HG02678 (cell line): ENCODE results near the gene TPRG1L.
"Not testable (repeated sequence)": the region's sequence is repeated elsewhere in the genome, so short reads cannot be mapped to it uniquely, and the experiment has no call there.

ENCODE experiments used
- ATAC-seq: cut with Tn5 transposase; IDR thresholded peaks from one replicate; pipeline ENCODE4 v1.9.1; 2021; ENCODE audit warnings: mild to moderate bottlenecking, moderate library complexity; ENCODE audit not compliant: unreplicated experiment

Gene TPRG1L

DNA sequence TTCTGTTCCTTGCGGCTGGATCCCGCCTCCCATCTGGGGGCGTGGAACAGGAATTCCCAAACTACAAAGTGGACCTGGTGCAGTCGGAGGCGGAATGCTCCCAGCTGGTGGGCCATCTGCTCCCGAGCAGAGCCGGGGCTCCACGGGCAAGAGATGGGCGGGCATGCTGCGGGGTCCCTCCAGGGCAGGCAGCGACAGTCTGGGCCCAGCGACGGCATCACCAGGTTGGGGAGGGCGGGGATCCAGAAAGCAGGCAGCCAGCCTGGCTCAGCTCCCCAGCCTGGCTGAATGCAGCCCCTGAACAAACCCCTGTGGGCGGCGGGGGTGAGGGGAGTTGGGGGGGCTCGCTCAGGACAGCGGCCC, 17.1 kb upstream of the TPRG1L start:
- ATAC-seq, result no peak

DNA sequence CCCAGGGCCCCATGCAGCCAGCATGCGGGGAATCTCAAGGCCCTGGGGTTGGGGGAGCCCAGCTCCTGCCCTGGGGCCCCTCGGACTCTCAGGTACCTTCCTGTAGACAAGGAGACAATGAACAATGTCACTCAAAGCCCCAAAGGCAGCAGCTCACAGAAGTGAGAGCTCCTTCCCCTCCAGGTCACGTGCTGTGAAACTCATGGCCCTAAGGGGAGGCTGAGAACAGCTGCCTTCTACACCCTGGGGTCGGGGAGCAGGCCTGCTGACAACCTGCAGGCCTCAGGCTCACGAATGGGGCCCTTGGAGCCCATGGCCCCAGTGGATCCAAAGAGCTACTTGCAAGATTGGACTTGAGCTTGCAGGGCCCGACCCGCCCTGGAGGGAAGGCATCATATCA, 16.7 kb upstream of the TPRG1L start:
- no peak for ATAC-seq

DNA sequence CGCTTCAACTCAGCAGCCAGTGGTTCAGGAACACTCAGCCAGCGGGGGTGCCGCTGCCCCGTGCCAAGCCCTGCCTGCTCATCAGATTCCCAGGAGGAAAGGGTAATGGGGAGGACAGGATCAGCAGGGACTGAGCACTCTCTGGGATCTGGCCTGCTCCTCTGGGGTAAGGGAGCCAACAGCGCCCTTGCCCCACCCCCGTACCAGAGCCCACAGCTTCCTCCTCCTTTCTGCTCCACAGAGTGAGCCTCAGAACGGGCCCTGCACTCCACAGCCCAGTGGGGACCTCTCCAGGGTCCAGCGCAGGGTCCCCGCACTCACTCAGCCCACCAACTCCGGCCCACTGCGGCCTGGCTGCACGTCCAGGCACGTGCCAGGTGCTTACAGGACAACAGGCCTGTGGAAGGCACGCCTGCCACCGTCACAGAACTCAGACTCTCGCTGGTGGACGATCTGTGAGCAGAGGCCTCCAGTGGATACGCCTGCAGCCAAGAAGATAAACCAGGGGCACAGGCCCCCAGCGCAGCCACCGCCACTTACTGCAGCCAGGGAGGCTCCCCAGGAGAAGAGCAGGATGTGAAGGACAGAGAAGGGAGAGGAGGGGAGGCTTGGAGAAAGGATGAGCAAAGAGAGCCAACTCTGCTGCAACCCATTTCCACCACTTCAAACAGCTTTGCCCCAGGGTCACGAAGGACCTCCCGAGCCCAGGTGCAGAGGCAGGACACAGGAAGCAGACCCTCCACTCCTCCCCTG, 15.6 kb upstream of the TPRG1L start:
- ATAC-seq, result no peak

DNA sequence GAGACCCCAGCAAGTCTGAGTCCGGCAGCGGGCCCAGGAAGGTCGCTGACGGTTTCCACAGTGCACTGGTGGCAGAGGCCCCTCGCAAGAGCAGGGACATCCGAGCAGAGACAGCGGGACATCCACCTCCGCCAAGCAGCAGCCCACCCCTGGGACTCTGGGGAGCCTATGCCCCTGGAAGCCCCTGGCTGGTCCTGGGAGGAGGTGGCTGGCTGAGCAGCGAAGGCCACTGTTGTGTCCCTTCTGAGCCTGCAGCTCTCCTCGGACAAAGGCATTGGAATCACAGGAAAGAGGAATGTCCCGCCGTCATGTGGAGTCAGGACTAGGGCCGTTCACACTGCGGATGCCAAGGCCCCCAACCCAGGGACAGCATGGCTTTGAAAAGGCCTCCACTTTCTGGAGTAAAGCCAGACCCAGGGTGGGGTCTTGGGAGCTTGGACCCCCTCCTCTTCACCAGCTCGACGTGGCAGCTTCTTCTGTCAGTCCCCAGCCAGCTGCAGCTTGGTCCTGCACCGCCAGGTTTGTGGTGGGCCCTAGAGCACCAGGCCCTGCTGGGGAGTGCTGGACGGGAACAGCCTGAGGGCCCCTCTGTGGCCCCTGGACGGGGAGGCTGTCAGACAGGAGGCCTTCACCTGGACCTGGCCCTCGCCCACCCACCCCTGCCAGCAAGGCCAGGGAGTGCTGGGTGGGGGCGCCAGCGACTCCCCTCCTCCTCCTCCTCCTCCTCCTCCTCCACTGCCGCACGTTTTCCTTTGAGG, 14.9 kb upstream of the TPRG1L start:
- ATAC-seq, result no peak

DNA sequence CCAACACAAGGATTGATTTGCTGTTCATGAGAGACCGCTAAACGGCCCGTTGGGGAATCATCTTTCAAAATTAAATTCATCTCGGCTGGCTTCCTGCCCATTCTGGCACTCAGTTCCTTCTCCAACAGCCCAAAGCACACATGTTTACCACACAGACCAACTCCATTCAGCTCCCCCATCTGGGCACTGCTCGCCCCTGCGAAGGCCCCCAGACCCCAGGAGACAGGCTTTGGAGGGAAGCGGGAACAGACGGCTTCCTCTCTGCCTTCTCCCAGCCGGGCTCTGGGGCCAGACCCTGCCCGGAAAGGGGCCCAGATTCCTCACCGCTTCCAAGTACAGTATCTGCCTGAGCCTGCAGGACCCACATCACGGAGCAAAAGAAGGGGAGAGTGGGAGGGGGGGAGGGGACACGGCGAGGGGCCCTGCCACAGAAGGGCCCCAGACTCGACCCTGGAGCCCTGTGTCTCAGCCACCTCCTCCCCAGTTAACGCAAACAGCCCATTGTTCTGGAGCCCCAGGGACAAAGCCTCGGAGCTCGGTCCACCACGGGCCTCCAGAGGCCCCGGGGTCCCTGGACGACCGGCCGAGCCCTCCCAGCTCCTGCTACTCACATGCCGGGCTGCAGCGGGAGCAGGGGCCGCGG, 14.2 kb upstream of the TPRG1L start:
- ATAC-seq, result no peak

DNA sequence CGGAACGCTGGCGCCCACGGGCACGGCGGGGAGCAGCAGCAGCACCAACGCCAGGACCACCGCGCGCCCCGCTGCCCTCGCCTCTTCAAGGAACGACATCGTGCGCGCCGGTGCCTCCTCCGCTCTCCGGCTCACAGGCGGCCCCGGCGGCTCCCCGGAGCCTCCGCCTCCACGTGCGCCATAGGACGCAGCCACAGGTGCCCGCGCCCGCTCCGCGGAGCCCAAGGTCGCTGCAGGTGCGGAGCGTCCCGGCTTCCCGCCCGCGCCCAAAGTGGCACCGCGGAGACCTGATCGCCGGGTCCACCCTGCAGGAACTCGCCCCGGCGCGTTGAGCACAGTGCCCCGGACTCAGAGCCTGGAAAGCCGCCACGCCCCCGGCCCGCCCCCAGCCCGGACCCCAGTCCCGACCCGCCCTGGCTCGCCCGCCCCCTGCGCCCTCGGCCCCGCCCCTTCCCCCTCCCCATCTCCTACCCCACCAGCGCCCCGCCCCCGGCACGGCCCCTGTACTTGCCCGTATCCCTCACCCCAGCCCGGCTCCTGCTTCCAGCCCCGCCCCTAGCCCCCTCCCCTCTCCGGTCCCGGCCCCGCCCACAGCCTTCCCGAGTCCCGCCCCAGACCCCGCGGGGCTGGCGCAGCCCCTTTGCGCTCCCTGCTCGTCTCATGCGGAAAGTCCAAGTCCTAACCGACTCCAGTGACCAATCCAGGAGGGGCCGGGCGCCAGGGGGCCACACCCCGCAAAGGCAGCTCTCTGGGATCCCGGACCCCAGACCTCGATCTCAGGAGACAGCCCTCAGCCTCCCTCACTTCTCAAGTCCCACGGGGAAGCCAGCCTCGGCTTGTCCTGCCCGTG, 13.4 kb upstream of the TPRG1L start, which contains the start of gene MEGF6:
MEGF6 (minus strand) TSS at position 339 of the 850 bp plus-strand sequence; CDS start at position 99, 240 bp downstream.
- ATAC-seq, result no peak

DNA sequence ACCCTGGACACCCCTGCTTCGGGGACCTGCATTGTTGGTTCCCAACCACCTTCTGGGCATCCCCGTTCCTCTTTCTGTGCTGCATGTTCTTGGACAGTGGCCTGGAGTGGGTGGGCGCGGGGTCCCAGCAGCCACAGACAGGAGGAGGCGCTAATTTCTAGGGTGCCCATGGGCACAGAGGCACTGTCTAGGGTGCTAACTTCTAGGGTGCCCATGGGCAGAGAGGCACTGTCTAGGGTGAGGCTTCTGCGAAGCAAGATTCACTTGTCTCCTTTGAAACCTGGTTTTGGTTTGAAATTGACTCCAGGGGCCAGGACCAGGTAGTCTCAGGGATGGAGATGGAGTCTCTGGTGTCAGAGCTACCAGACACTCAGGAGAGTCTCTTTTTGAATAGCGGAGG, 12.7 kb upstream of the TPRG1L start:
- ATAC-seq, result no peak

DNA sequence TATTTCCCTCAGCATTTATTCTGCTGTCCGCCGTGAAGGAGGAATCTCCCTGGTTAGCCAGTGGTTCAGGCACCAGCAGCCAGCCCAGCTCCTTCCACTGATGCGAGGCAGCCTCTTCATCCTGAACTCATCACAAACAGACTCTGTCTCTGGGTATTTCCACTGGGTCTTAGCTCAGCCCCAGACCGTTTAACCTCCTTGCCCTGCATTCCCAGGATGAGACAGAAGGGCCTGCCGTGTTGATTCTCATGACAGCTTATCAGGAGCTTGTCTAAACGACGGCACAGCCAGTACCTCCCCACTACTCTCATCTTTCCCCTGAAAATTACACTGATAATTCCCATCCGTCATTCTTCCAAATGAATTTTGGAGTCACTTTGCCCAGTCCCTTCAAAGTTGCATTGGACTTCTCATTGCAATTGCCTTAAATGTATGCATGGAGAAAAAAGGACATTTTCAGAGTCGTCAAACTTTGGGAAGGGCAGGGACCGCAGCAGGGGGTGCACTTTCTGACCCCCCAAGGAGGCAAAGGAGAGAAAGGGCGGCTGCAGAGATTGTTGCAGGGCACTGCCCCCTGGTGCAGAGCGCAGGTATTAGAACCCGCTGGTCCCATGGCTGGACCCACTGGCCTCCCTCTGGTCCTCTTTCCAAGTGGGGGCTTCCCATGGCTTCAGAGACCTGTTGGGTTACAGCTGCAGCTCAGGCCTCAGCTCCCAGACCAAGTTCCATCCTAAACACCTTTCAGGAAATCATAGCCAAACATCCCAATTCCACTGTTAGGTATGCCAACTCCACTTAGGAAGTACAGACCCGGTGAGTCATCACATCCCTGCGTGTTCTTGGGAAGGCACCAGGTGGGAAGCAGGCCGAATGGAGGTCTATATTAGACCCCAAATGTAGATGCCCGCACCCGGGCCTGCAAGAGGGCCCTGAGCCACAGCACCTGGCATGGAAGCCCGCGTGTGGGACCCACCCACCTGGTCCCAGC, 9.8 kb upstream of the TPRG1L start:
- ATAC-seq, result no peak

DNA sequence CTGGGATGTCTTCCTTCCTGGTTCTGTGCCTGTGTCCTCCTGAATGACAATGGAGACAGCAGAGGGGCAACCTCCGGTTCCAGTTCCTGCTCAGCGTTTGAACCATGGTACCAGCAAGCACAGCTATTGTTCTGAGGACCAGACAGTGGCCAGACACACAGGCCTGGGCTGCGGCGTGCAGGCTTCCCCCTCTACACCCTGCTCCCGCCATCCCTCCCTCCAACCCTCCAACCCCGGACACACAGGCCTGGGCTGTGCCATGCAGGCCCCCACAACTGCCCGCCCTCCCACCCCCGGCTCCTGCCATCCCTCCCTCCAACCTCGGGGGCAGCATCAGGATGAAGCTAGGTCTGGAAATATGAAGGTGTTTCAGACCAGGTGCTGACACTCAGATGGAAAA, 8.0 kb upstream of the TPRG1L start:
- no peak for ATAC-seq

DNA sequence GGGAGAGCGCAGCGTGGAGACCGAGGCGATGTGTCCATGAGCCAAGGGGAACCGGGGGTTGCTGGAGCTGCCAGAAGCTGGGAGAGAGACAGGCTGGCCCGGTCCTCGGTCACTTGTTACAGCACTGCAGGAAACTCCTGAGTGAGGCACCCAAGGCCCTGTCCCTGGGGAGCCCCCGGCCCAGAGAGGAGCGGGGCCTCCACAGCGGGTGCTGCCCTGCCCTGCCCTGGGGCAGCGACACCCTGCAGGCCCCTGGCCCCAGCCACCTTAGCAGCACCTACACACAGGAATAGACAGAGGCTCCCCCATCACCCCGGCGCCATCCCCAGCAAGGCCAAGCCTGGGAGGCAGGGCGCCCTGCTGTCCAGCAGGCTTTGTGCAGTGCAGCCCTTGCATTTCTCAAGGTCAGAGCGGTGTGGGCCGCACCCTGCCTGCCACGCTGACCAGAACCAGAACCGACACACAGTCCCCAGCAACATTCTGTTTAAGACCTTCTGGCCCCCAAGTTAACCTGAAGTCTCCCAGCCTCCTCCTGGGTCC, 6.9 kb upstream of the TPRG1L start:
- no peak for ATAC-seq

DNA sequence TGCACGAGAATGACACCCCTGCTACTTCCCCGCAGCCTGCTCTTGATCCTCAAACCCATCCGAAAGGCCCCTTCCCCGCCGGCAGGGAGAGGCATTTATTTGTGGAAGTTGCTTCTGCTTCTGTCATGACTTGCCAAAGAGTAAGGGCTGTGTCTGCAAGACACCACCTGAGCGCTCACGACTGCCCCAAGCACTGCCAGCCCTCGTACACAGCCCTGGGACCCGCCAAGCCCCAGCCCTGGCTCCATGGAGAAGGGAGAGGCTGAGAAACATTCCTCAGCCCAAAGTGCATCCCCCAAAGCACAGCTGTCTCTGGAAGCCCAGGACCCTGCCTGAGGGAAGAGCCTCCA, 6.3 kb upstream of the TPRG1L start:
- ATAC-seq, result no peak

DNA sequence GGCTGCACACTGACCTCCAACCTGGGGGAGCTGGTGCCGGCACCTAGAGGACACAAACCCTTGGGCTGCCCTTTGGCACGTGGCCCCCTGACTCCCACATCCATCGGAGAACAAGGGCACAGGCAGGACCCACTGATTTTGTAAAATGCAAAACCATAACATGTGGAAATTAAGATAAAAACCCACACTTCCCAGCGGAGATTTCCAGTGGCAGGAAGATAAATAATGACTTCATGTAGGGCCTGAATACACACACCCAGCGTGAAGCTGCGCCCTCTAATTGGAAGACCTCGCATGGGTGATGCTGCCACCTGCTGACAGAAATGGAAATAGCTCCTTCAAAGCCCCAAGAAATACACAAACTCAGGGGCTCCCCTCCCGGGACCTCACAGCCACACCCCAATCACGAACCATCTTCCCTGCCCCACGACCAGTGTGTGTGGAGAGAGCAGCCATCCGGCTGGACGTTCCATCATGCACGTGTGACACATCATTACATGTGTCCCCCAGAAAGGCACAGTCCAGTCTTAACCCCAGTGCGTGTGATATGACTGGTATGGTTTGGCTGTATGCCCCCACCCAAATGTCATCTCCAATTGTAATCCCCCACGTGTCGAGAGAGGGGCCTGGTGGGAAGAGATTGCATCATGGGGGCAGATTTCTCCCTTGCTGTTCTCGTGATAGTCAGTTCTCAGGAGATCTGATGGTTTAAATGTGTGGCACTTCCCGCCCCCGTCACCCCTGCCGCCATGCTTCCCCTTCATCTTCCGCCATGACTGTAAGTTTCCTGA, 5.7 kb upstream of the TPRG1L start:
- no peak for ATAC-seq

DNA sequence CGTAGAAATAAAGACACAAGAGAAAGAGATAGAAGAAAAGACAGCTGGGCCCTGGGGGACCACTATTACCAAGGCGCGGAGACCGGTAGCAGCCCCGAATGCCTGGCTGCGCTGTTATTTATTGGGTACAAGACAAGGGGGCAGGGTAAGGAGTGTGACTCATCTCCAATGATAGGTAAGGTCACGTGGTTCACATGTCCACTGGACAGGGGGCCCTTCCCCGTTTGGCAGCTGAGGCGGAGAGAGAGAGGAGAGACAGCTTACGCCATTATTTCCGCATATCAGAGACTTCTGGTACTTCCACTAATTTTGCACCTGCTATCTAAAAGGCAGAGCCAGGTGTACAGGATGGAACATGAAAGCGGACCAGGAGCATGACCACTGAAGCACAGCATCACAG, 4.1 kb upstream of the TPRG1L start:
- ATAC-seq, result no peak

DNA sequence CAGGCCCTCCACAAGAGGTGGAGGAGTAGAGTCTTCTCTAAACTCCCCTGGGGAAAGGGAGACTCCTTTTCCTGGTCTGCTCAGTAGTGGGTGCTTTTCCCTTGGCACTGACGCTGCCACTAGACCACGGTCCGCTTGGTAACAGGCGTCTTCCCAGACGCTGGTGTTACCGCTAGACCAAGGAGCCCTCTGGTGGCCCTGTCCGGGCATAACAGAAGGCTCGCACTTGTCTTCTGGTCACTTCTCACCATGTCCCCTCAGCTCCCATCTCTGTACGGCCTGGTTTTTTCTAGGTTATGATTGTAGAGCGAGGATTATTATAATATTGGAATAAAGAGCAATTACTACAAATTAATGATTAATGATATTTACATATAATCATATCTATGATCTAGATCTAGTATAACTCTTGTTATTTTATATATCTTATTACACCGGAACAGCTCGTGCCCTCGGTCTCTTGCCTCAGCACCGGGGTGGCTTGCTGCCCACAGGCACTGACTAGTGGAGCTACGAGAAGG, 3.6 kb upstream of the TPRG1L start:
- ATAC-seq, result not testable (repeated sequence)

DNA sequence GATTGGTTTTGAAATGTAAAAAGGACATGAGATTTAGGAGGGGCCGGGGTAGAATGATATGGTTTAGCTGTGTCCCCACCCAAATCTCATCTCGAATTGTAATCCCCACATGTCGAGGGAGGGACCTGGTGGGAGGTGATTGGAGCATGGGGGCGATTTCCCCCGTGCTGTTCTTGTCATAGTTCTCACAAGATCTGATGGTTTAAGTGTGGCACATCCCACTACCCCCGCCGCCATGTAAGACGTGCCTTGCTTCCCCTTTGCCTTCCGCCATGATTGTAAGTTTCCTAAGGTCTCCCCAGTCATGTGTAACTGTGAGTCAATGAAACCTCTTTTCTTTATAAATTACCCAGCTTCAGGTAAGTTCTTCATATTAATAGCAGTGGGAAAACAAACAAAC, 2.7 kb upstream of the TPRG1L start:
- ATAC-seq, result not testable (repeated sequence)

DNA sequence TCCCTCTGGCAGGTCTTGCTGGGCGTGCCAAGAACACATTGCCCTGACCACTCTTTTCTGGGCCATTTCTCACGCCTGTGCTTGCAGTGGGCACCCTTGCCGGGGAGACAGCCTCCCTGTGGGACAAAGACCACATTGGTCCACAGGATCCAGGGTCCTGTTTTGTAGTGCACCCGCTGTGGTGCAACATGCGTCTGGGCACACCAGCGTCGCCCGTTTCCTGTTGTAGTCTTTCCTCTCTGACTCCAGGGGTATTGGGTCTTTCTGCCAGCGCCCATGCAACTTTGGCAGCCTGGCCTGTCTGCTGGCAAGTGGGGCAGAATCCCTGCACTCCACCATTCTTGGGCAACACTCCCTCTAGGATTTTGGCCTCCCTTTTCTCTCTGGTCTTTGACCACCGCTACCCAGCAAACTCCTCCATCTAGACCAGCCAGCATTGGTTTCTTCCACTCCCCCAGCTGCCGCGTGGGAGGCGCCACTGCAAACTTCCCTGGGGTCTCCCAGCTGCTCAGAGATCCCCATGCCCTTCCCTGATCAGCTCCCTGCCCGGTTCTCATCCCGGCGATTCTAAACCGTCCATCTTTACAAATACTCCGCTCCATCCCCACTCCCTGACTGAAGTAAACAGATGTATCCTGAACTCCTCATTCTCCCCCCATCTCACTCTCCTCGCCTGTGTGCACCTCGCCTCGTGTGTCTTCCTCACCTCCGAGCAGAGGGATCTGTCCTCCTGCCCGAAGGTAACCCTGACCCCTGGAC, 1.2 kb upstream of the TPRG1L start:
- ATAC-seq, result no peak

DNA sequence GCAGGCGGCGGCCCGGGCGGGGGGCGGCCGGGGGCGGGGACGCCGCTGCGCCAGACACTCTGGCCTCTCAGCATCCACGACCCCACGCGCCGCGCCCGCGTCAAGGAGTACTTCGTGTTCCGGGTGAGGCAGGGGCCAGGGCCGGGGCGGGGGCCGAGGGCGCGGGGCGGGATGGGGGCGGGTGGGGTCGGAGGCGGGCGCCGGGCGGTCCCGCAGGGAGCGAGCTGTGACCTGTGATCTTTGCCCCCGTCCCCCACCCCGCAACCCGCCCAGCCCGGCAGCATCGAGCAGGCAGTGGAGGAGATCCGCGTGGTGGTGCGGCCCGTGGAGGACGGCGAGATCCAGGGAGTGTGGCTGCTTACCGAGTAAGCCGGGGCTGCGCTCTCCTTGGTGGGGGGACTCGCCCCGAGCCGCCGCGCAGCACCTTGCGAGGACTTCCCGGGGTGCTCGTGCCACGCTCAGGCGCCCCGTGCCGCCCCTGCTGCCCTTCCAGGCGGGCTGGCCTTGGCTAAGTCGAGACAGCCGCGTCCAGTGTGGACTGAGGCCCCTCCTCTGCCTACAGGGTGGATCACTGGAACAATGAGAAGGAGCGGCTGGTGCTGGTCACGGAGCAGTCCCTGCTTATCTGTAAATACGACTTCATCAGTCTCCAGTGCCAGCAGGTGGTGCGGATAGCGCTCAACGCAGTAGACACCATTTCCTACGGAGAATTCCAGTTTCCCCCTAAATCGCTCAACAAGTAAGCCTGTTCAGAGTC, 514 bp downstream of the TPRG1L start:
- peak; percentile 15 for ATAC-seq
